NK-92 treated with Interleukin-12 subunit alpha and Interleukin-12 subunit beta, amount 100 ng/mL, for 24 hours (cell line): Measurements from ENCODE around the gene TMC1.
"Not testable (repeated sequence)": the region's sequence is repeated elsewhere in the genome, so short reads cannot be mapped to it uniquely, and the experiment has no call there.

Source experiments
- DNase-seq: peaks from one replicate; lab custom pipeline; 2025; lab: John Stamatoyannopoulos, UW

The TMC1 gene

GRCh38 chr9:72818385-72818784, 297.0 kb downstream of the TMC1 start:
- DNase-seq = no peak

GRCh38 chr9:72823971-72824370, 302.6 kb downstream of the TMC1 start:
- DNase-seq = no peak

DNA sequence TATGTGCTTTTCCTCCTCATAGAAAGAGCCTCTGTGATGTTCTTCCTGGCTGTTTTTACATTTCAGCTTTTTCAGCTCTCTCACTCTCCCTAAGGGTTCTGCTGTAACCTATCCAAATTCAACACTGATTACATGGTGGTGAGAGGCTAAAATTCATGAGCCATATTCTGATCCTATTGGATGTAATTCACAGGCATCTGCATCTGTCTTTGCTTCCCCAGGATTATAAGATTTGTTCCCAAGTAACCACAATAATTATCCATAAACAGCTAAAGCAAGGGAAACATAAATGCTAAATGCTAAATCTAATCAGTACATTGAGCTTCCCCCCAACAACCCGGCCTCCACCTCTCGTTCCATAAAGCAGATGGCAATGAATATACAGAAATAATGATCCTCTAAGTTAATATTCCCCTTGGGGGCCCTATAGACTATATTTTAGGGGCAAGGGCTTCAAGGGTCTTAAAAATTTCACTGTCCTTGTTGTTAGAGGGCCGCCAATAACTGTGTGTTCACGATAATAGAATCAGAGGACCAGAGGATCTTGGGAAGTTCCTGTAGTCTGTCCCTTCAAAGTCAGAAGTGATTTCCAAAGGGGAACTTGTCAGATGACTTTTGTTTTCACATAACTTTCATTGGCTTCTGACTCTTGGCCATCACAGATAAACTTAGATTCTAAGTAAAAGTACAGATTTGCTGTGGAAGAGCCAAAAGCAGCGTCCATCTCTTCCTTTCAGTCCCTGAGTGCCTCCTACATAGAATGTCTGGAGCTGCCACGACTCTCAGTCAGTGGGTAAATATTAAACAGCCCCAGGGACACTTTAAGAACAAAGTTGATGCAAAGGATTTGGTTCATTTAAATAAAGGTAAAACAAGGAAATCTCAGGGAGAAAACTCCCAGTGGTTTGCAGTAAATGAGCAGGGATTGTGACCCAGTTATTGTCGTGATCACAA, 305.9 kb downstream of the TMC1 start:
- no peak for DNase-seq

DNA sequence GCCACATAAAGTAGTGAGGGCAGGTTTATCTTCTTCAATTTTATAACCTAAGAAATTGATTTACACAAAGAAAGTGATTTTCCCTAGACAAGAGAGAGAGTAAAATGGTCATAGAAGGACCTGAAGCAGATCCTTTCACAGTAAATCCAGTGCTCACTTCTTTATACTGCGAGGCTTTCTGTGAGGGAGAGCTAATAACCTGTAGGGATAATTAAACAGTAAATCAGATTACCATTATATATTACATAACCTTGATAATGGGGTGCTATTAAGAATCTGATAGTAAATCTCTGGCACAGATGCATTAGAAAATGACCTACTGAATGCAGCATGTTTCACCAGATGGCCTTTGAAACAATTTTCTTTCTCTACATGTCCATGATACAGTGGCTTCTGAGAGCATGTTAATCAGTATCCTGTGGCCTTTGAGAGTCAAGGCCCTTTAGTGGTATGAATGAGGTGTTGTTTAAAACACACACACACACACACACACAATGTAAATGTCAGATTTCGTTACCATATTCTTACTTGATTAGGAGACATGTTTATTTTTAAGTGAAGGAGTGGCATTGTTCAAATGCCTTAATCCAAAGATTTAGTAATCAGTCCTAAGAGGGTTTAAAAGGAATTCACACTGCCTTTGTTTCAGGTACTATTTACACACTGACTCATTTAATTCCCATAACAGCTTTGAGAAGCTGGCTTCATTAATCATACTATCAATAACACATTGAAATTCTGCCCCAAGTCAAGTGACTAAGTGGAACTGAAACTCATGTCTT, 306.7 kb downstream of the TMC1 start:
- no peak for DNase-seq

DNA sequence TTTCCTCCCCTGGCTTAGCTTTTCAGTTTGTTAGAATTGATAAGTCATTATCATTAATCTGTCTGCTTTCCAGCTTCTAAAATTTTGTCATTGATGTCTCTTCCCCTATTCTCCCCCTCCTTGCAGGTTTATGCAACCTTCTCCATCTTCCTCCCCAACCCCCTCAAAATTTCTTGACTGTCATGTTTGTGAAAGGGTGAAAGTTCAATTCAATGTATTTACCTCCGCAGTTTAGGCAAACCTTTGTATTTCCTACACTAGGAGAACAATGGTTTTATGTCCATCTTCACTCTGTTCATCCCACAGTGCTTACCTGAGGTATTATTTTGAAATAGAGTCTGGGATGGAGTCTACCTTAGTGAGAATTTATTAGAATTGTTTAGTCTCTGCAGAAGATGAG, 313.6 kb downstream of the TMC1 start:
- no peak for DNase-seq

DNA sequence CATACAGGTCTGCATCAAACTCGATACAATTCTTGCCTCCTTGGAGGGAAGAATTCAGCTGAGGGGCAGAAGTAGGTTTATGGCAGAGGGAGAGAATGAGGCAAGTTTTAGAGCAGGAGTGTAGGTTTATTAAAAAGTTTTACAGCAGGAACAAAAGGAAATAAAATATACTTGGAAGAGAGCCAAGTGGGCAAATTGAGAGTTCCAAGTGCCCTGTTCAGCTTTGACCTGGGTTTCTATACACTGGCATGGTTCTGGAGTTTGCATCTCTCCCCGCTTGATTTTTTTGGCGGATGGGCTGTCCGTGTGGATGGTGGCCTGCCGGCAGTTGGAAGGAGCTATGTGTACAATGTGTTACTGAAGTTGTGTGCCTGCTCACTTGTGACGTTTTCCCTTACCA, 315.4 kb downstream of the TMC1 start:
- no peak for DNase-seq

GRCh38 chr9:72839085-72839484, 317.7 kb downstream of the TMC1 start:
- no peak for DNase-seq

GRCh38 chr9:72843520-72844439, 322.4 kb downstream of the TMC1 start:
- DNase-seq = no peak

DNA sequence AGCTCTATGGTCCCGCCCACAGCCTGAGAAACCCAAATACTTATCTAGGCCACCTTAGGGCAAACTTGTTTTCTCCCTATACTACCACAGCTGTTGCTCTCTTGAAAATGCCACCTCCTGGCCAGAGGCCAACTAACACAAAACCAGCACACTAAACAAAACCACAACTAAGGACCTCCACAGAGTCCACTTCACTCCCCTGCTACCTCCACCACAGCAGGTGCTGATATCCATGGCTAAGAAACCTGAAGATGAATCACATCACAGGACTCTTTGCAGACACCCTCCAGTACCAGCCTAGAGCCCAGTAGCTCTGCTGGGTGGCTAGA, 323.0 kb downstream of the TMC1 start:
- no peak for DNase-seq

GRCh38 chr9:72845052-72845451, 323.6 kb downstream of the TMC1 start:
- DNase-seq = not testable (repeated sequence)

GRCh38 chr9:72850209-72850608, 328.8 kb downstream of the TMC1 start:
- not testable (repeated sequence) for DNase-seq

GRCh38 chr9:72855321-72855720, 333.9 kb downstream of the TMC1 start:
- no peak for DNase-seq

- no peak for DNase-seq
These were observed 334.6 kb downstream of the TMC1 start for GRCh38 chr9:72855890-72856523.

DNA sequence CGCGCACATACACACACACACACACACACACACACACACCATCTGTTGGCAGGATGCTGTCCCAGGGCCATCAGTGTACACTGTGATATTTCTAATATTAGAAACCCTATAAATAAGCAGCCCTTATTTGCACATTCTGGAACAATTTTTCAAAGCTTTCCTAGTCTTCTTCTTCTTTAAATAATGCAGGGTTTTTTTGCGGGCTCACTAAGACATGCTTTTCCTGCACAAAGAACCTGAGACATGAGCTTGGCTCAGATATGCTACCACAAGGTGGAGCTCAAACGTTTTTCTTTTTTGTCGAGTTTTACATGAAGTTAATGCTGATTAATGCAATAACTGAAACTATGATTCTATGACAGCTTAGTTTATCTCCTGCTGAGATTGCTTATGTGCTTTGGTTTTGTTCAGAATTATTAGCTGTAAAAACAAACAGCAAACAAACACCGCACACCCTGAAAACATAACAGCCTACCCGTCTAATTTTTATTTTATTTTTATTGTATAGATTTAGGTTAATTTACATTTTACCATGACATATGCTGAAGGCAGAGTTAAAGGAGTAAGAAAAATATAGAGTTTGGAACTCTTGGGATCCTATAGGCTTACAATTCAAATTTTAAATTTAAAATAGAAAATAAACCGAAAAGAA, 335.7 kb downstream of the TMC1 start:
- DNase-seq = no peak

- DNase-seq = no peak
These were observed 336.2 kb downstream of the TMC1 start for GRCh38 chr9:72857624-72857996.

GRCh38 chr9:72858089-72858912, 336.9 kb downstream of the TMC1 start:
- no peak for DNase-seq

DNA sequence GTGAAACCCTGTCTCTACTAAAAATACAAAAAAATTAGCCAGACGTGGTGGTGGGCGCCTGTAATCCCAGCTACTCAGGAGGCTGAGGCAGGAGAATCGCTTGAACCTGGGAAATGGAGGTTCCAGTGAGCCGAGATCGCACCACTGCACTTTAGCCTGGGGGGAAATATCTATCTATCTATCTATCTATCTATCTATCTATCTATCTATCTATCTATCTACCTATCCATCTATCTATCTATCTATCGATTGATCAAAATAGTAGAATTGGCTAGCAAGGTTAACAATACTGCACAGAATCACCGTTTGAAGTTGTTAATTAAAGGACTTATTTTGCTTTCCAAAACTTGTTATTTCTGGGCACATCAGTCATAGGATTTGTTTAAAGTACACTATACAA, 341.4 kb downstream of the TMC1 start:
- DNase-seq = not testable (repeated sequence)

- no peak for DNase-seq
These were observed 342.2 kb downstream of the TMC1 start for GRCh38 chr9:72863456-72864094.

- DNase-seq = no peak
These were observed 342.9 kb downstream of the TMC1 start for GRCh38 chr9:72864327-72864726.

DNA sequence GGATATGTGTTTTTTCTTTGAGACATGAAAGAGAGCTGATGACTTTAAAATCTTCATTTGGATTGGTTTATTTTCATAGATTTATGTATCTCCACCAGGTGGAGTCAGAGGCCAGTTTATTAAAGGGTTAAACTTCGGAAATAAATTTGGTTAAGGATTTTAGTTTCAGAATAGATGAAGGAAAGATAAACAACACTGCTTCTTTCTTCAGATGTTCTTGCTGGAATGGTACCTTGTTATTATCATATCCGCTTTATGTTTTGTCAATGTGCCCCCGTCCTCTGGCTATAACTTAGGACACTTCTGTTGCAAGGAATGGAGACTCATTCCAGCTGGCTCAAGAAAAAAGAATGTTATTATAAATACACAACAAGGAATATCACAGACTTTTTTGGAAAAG, 350.3 kb downstream of the TMC1 start:
- DNase-seq = no peak
